MCF 10A (cell line): ENCODE results near the gene PLA2G5. TPM values are rescaled to one million over a fixed set of nuclear protein-coding genes. Genes with fewer than 3 reads are reported as not detected.

Experiments used
- BruUV-seq: library from RNA; stranded (reverse); fragments of 400-500 nt; replicated peaks from 2 replicates; lab custom pipeline; 2021; lab: Mats Ljungman, UMichigan
- CTCF ChIA-PET: fragments of 300-600 bp; sonication (Branson Sonifier 250); formaldehyde crosslinking; extraction: SDS; loops from one replicate; lab custom pipeline; 2021; ENCODE audit warnings: antibody characterized with exemption, inconsistent platforms; lab: Yijun Ruan, JAX
- POLR2A ChIA-PET: fragments of 300-600, 350-650 bp; sonication (Branson Sonifier 250); formaldehyde crosslinking; extraction: SDS; loops from one replicate; lab custom pipeline; 2020; ENCODE audit warnings: antibody characterized with exemption, inconsistent platforms; lab: Yijun Ruan, JAX
- DNase-seq: peaks from one replicate; pipeline ENCODE4 v3.0.0-alpha.2; 2018; ENCODE audit not compliant: unreplicated experiment
- H3K27ac Mint-ChIP-seq: one replicate; pipeline ENCODE4 v1.8.0; 2022; ENCODE audit warnings: mild to moderate bottlenecking, low read depth, mixed read lengths; ENCODE audit not compliant: unreplicated experiment
- H3K27me3 Mint-ChIP-seq: one replicate; pipeline ENCODE4 v1.8.0; 2022; ENCODE audit warnings: mixed read lengths; ENCODE audit not compliant: insufficient read depth, unreplicated experiment
- H3K36me3 Mint-ChIP-seq: one replicate; pipeline ENCODE4 v1.8.0; 2022; ENCODE audit warnings: mild to moderate bottlenecking, moderate library complexity, mixed read lengths; ENCODE audit not compliant: insufficient read depth, unreplicated experiment
- H3K4me1 Mint-ChIP-seq: one replicate; pipeline ENCODE4 v1.8.0; 2022; ENCODE audit warnings: mixed read lengths; ENCODE audit not compliant: insufficient read depth, unreplicated experiment
- H3K4me3 Mint-ChIP-seq: one replicate; pipeline ENCODE4 v1.8.0; 2022; ENCODE audit warnings: mild to moderate bottlenecking, moderate library complexity, mixed read lengths; ENCODE audit not compliant: unreplicated experiment
- H3K9me3 Mint-ChIP-seq: one replicate; pipeline ENCODE4 v1.8.0; 2022; ENCODE audit warnings: mixed read lengths; ENCODE audit not compliant: unreplicated experiment
- CTCF ChIP-seq: fragments of 200-600 bp; IDR thresholded peaks from one replicate; pipeline ENCODE4 v1.8.0; 2022; ENCODE audit warnings: antibody characterized with exemption, mild to moderate bottlenecking; ENCODE audit not compliant: unreplicated experiment
- intact Hi-C: fragments of 100-400 bp; cut with micrococcal nuclease; formaldehyde crosslinking; loops from 2 replicates; pipeline ENCODE4 v1.14.1; 2022
- total RNA-seq: library from RNA; stranded (reverse); gene quantifications from 2 replicates; pipeline ENCODE4 v1.2.3, GENCODE V29; 2022

PLA2G5 gene
- total RNA-seq, 1 experiment from 2014 or later, result not detected

GRCh38 chr1:20076710-20077461 is 6.9 kb downstream of the PLA2G5 start:
- no peaks in the 10 kb centered on the region for H3K9me3 Mint-ChIP-seq
- DNase-seq, result no peak

DNA sequence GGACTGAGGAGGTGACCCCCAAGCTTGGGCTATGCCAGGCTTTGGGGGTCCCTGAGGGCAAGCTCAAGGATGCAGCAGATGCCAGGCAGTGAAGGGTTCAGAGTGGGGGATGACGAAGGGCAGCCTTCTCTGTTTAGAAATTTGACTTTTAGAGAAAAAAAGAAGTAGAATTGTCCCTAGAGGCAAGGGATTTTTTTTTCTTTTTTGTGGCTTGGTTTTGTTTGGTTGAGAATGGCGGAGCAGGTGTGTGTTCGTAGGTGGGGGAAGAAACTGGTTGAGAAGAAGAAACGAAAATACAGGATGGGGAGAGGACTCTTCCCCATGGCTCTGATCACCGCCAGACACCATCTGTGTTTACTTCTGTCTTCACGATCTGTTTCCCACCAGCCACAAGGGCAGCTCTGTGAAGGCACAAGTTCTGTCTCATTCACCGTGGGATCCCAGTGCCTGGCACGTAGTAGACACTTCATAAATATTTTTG is 8.2 kb downstream of the PLA2G5 start:
- no peaks in the 10 kb centered on the region for H3K36me3 Mint-ChIP-seq
- H3K4me1 Mint-ChIP-seq, result no peaks in the 10 kb centered on the region
- intact Hi-C loops, result no loop called here
- no peak overlapping the region for H3K27ac Mint-ChIP-seq
- peaks cover 19% of the 10 kb centered on the region for H3K27me3 Mint-ChIP-seq
- H3K9me3 Mint-ChIP-seq, result no peaks in the 10 kb centered on the region
- ChIA-PET CTCF (no interaction called here), POLR2A (no interaction called here)
- no peak for TF ChIP-seq CTCF
- no peak for DNase-seq
- no peak overlapping the region for H3K4me3 Mint-ChIP-seq
- BruUV-seq, result no TSS peak

More at GRCh38 chr1:20076710-20077461, 6.9 kb downstream of the PLA2G5 start:
- H3K4me1 Mint-ChIP-seq, result no peaks in the 10 kb centered on the region
- CTCF ChIA-PET, result interaction anchor here (0.6 kb wide), 1 partner anchor 13 kb away, joined by 3 read pairs; no protein-coding TSS in a partner anchor
- intact Hi-C loops, result no loop called here
- no peak overlapping the region for H3K27ac Mint-ChIP-seq
- no TSS peak for BruUV-seq
- H3K36me3 Mint-ChIP-seq, result no peaks in the 10 kb centered on the region
- peaks cover 19% of the 10 kb centered on the region for H3K27me3 Mint-ChIP-seq
- no peak overlapping the region for H3K4me3 Mint-ChIP-seq
- POLR2A ChIA-PET, result no interaction called here
- no peak for TF ChIP-seq CTCF

- H3K36me3 Mint-ChIP-seq, result no peaks in the 10 kb centered on the region
- H3K27ac Mint-ChIP-seq, result no peak overlapping the region
- ChIA-PET POLR2A (no interaction called here), CTCF (no interaction called here)
- BruUV-seq, result no TSS peak
- no peak overlapping the region for H3K4me3 Mint-ChIP-seq
- intact Hi-C loops, result no loop called here
- TF ChIP-seq CTCF, result no peak
- no peaks in the 10 kb centered on the region for H3K9me3 Mint-ChIP-seq
- no peaks in the 10 kb centered on the region for H3K4me1 Mint-ChIP-seq
- peaks cover 19% of the 10 kb centered on the region for H3K27me3 Mint-ChIP-seq
- DNase-seq, result no peak
These were observed 8.7 kb downstream of the PLA2G5 start for GRCh38 chr1:20078711-20079110.

GRCh38 chr1:20079661-20080305 is 9.8 kb downstream of the PLA2G5 start:
- peaks cover 19% of the 10 kb centered on the region for H3K27me3 Mint-ChIP-seq
- H3K27ac Mint-ChIP-seq, result no peak overlapping the region
- no peak for DNase-seq
- intact Hi-C loops, result no loop called here
- no peaks in the 10 kb centered on the region for H3K4me1 Mint-ChIP-seq
- no TSS peak for BruUV-seq
- CTCF ChIA-PET, result interaction anchor here (0.8 to 1.1 kb wide), 2 partner anchors 162 to 516 kb away, joined by 4 to 5 read pairs; no protein-coding TSS in a partner anchor
- POLR2A ChIA-PET, result no interaction called here
- TF ChIP-seq CTCF, result no peak
- H3K9me3 Mint-ChIP-seq, result no peaks in the 10 kb centered on the region
- H3K4me3 Mint-ChIP-seq, result no peak overlapping the region
- H3K36me3 Mint-ChIP-seq, result no peaks in the 10 kb centered on the region
